SK-N-SH (cell line): ENCODE data around the gene TSHZ2.

ENCODE experiments used
- CTCF ChIP-seq: fragments of 200-600 bp; sonication (generic); IDR thresholded peaks from 2 replicates; pipeline ENCODE4 v1.6.1; 2017; ENCODE audit warnings: antibody characterized with exemption, mild to moderate bottlenecking, moderate library complexity
- EP300 ChIP-seq, 2 experiments: IDR thresholded peaks; 2 replicates each; pipeline versions ENCODE4 v1.4.0 to v1.6.1; 2012; ENCODE audit warnings: borderline replicate concordance in 1 of 2, low read depth in 1 of 2, low read length in 1 of 2
- MEF2A ChIP-seq: IDR thresholded peaks from 2 replicates; pipeline ENCODE4 v1.4.0; 2012; ENCODE audit warnings: low read depth, borderline replicate concordance
- MXI1 ChIP-seq: IDR thresholded peaks from 2 replicates; pipeline ENCODE4 v1.6.1; 2012; ENCODE audit warnings: mild to moderate bottlenecking, low read depth, low read length, improper control_type of control experiment
- RAD21 ChIP-seq: IDR thresholded peaks from 2 replicates; pipeline ENCODE4 v1.6.1; 2012; ENCODE audit warnings: mild to moderate bottlenecking, low read length
- SIN3A ChIP-seq: IDR thresholded peaks from 2 replicates; pipeline ENCODE4 v1.6.1; 2012; ENCODE audit warnings: low read depth, mild to moderate bottlenecking, low read length, moderate library complexity, borderline replicate concordance
- TAF1 ChIP-seq: IDR thresholded peaks from 2 replicates; pipeline ENCODE4 v1.6.1; 2012; ENCODE audit warnings: low read depth, mild to moderate bottlenecking, low read length, moderate library complexity, borderline replicate concordance

GRCh38 chr20:53383916-53384315 is 411.8 kb downstream of the TSHZ2 start:
- TF ChIP-seq RAD21: no peak
- no peak for TF ChIP-seq CTCF
- TF ChIP-seq MXI1: no peak
- no peak for TF ChIP-seq TAF1
- no peak for TF ChIP-seq SIN3A
- no peak for TF ChIP-seq EP300 (IDR thresholded peaks at IDR 0.05; ENCODE audit: borderline replicate concordance in 1 of 2, low read depth in 1 of 2, low read length in 1 of 2)
- TF ChIP-seq MEF2A: no peak
